WI38 (cell line): ENCODE results near the gene DENND1C.

ENCODE experiments used
- H3K4me3 ChIP-seq: 2 replicates; pipeline ENCODE4 v1.5.1; 2011; ENCODE audit warnings: low read depth, mild to moderate bottlenecking, control low read depth, low read length
- TF ChIP-seq, protein P1 (sequence below): IDR thresholded peaks from 2 replicates; pipeline ENCODE4 v1.5.1; 2012; ENCODE audit warnings: low read depth, mild to moderate bottlenecking, control low read depth, low read length

The DENND1C gene

DNA sequence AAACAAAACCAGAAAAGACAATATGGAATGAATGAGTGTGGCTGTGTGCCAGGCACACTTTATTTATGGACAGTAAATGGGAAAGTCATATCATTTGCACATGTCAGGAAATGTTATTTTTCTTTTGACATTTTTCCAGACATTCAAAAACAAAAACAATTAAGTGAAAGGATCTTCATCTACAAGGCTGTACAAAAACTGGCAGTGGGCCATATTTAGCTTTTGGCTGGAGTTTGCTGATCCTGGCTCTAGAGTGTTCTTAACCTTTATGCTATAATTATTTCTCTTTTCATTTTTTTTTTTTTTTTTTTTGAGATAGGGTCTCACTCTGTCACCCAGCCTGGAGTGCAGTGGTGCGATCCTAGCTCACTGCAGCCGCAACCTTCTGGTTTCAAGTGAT is 42.7 kb upstream of the DENND1C start:
- TF ChIP-seq, protein P1, sequence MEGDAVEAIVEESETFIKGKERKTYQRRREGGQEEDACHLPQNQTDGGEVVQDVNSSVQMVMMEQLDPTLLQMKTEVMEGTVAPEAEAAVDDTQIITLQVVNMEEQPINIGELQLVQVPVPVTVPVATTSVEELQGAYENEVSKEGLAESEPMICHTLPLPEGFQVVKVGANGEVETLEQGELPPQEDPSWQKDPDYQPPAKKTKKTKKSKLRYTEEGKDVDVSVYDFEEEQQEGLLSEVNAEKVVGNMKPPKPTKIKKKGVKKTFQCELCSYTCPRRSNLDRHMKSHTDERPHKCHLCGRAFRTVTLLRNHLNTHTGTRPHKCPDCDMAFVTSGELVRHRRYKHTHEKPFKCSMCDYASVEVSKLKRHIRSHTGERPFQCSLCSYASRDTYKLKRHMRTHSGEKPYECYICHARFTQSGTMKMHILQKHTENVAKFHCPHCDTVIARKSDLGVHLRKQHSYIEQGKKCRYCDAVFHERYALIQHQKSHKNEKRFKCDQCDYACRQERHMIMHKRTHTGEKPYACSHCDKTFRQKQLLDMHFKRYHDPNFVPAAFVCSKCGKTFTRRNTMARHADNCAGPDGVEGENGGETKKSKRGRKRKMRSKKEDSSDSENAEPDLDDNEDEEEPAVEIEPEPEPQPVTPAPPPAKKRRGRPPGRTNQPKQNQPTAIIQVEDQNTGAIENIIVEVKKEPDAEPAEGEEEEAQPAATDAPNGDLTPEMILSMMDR: no peak
- no peak overlapping the region for H3K4me3 ChIP-seq

DNA sequence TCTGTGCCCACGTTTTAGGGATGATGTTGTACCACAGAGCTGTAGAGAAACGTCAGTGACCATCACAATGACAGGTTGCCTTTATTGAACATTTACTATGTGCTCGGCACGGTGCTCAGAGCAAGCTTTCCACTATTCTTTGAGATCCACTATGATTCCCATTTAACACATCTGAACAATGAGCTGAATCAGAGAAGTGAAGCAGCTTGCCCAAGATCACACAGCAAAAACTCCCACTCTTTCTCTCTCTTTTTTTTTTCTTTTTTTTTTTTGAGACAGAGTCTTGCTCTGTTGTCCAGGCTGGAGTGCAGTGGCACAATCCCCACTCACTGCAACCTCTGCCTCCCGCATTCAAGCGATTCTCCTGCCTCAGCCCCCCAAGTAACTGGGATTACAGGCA is 41.1 kb upstream of the DENND1C start:
- no peak overlapping the region for H3K4me3 ChIP-seq
- TF ChIP-seq, protein P1: no peak

DNA sequence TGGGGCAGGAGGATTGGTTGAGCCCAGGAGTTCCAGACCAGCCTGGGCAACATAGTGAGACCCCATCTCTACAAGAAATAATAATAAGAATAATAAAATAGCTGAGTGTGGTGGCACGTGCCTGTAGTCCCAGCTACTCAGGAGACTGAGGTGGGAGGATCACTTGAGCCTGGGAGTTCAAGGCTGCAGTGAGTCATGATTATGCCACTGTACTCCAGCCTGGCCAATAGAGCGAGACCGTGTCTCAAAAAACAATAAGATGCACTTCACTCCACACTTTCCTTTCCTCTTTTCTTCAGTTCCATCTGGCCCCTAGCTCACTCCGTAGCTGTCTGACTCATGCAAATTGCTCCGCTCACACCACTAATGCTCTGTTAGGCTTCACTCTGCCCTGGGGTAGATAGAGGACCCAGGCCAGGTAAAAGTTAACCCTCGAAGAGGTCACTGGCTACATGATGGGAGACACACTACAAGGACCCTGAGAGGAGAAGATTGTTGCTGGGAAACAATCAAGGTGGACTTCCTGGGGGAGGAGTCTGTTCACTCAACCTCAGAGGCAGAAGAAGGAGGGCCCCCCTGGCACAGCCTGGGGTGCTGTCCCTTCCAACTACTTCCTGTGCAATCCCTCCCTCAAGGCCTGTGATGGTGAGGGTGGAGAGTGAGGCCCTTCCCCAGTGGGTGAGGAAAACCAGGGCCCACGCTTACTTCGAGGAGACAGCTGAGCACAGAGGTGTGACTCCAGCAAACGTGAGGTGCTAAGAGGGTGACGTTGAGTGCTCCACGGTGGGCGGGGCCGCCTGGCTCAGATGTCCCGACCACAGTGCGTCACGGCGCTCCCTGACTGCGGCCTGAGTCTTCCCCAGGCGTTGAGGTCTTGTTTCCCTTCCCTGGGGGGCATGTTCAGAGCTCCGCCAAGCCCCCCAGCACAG is 40.4 kb upstream of the DENND1C start:
- no peak overlapping the region for H3K4me3 ChIP-seq
- TF ChIP-seq, protein P1: no peak

GRCh38 chr19:6519289-6519688 is 37.7 kb upstream of the DENND1C start:
- TF ChIP-seq, protein P1: no peak
- no peak overlapping the region for H3K4me3 ChIP-seq

DNA sequence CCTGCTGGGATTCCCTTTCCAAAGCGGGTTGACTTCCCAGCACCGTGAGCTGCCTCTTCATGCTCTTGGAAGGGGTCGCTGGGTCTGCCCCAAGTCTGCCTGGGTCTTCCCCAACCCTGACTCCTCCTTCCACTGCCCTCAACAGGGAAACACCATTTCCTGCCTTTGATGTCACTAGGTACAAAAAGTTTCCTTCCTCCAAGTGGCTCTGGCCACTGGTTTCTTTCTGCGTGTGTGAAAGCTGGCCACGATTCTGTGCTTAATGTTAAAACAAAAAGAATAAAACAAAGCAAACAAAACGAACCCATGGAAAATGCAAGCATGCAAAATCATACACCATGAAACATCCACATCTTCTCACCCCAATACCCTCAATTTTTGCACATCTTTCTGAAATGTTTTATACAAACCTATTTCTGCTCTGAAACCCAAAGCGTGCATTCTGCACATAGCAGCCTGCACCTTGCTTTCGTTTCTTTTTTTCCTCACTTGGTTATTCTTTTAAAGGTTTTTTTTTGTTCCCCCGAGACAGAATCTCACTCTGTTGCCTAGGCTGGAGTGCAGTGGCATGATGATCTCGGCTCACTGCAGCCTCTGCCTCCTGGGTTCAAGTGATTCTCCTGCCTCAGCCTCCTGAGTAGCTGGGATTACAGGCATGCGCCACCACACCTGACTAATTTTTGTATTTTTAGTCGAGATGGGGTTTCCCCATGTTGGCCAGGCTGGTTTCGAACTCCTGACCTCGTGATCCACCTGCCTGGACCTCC is 36.7 kb upstream of the DENND1C start:
- TF ChIP-seq, protein P1: no peak
- H3K4me3 ChIP-seq: no peak overlapping the region

GRCh38 chr19:6516659-6517291 is 35.2 kb upstream of the DENND1C start:
- H3K4me3 ChIP-seq: peak overlapping the region; percentile 56
- TF ChIP-seq, protein P1: peak; percentile 85
